Measurements from ENCODE around the gene KCTD10. TPM values are rescaled to one million over a fixed set of nuclear protein-coding genes. Genes with fewer than 3 reads are reported as not detected.
A peak's percentile ranks its signal among the peaks of the same experiment; 100 is the strongest.

KCTD10 gene
- polyA plus RNA-seq, 1 of the 3 experiments (the other 2 are of a cell fraction), result 66.9 TPM

- H3K9me2 ChIP-seq, result no peaks in the 10 kb centered on the region
- peaks cover 95% of the 10 kb centered on the region for H3K79me2 ChIP-seq (ENCODE audit: insufficient read depth)
- H3K4me1 ChIP-seq (ENCODE audit: control insufficient read depth in 1 of 2, insufficient read depth in 2 of 2, low read depth in 1 of 2, low read length in 1 of 2), result peaks cover 4 to 9% of the 10 kb centered on the region in 2 experiments; a peak in 3 of 4 replicates
- WGBS (ENCODE audit: low lambda C conversion rate), result 85% methylated on average over 1 of the region's 1 CpG
- no peaks in the 10 kb centered on the region for H3K9me3 ChIP-seq
- DNase-seq, result no peak
- ChIA-PET CTCF (interaction anchor here (1.5 to 2.1 kb wide), 2 partner anchors 23 to 27 kb away, joined by 6 to 9 read pairs; no protein-coding TSS in a partner anchor), POLR2A (no interaction called here)
- H3K4me3 ChIP-seq (ENCODE audit: low read depth in 2 of 2, low read length in 1 of 2), result no peak overlapping the region
- H3K9ac ChIP-seq, result no peak overlapping the region
- H3K27me3 ChIP-seq (ENCODE audit: insufficient read depth), result no peaks in the 10 kb centered on the region
- H4K20me1 ChIP-seq (ENCODE audit: insufficient read depth), result peaks cover 6% of the 10 kb centered on the region; the same call in 1 of the 2 replicates
- H2AFZ ChIP-seq (ENCODE audit: low read depth), result no peak overlapping the region
- no peak overlapping the region for H3K4me2 ChIP-seq
- peaks cover 54 to 82% of the 10 kb centered on the region in 2 experiments for H3K36me3 ChIP-seq (replicated peaks in 1 of 2; ENCODE audit: control insufficient read depth in 1 of 2, insufficient read depth in 2 of 2, low read length in 1 of 2)
- H3K27ac ChIP-seq (ENCODE audit: low read depth in 2 of 2, low read length in 1 of 2), result no peak overlapping the region
- H3F3A ChIP-seq (replicated peaks; ENCODE audit: insufficient read depth), result no peaks in the 10 kb centered on the region
- 0 out of 2 replicates have a peak, but pooled peaks have one; percentile 8 for TF ChIP-seq NFIC (IDR thresholded peaks at IDR 0.05; ENCODE audit: borderline replicate concordance)
- TF ChIP-seq TEAD4 (IDR thresholded peaks at IDR 0.05; ENCODE audit: borderline replicate concordance, insufficient read depth), result no peak
Measured at GRCh38 chr12:109455706-109456105, 21.4 kb downstream of the KCTD10 start.

GRCh38 chr12:109452489-109452888, 24.6 kb downstream of the KCTD10 start:
- H3K36me3 ChIP-seq (replicated peaks in 1 of 2; ENCODE audit: control insufficient read depth in 1 of 2, insufficient read depth in 2 of 2, low read length in 1 of 2), result peaks cover 62 to 82% of the 10 kb centered on the region in 2 experiments
- ChIA-PET CTCF (interaction anchor here (1.2 to 2.1 kb wide), 2 partner anchors 19 to 24 kb away, joined by 3 to 5 read pairs; no protein-coding TSS in a partner anchor), POLR2A (no interaction called here)
- H4K20me1 ChIP-seq (ENCODE audit: insufficient read depth), result peaks cover 18% of the 10 kb centered on the region; the same call in 1 of the 2 replicates
- H3K9ac ChIP-seq, result no peak overlapping the region
- no peaks in the 10 kb centered on the region for H3K27me3 ChIP-seq (ENCODE audit: insufficient read depth)
- H3K4me1 ChIP-seq (ENCODE audit: control insufficient read depth in 1 of 2, insufficient read depth in 2 of 2, low read depth in 1 of 2, low read length in 1 of 2), result no peaks in the 10 kb centered on the region
- TF ChIP-seq NFIC (IDR thresholded peaks at IDR 0.05; ENCODE audit: borderline replicate concordance) (no peak), SIN3A (IDR thresholded peaks at IDR 0.05; ENCODE audit: borderline replicate concordance, low read depth, low read length) (no peak), RXRA (IDR thresholded peaks at IDR 0.05; ENCODE audit: borderline replicate concordance, low read depth) (no peak), GATA2 (CRISPR knock-in tag; IDR thresholded peaks at IDR 0.05) (no peak), EP300 (IDR thresholded peaks at IDR 0.05; ENCODE audit: borderline replicate concordance in 1 of 2, low read depth in 1 of 2, low read length in 1 of 2) (no peak), FOXM1 (IDR thresholded peaks at IDR 0.05; ENCODE audit: low read depth) (no peak), CTCF (IDR thresholded peaks at IDR 0.05) (no peak), POLR2AphosphoS5 (IDR thresholded peaks at IDR 0.05; ENCODE audit: low read depth, low read length) (no peak), SMC3 (IDR thresholded peaks at IDR 0.05; ENCODE audit: low read depth, low read length) (no peak)
- H3K9me3 ChIP-seq, result no peaks in the 10 kb centered on the region
- H3K4me2 ChIP-seq, result no peak overlapping the region
- no peak for DNase-seq
- 69% methylated on average over 2 of the region's 2 CpGs for WGBS (ENCODE audit: low lambda C conversion rate)
- H2AFZ ChIP-seq (ENCODE audit: low read depth), result no peak overlapping the region
- no peaks in the 10 kb centered on the region for H3K9me2 ChIP-seq
- H3F3A ChIP-seq (replicated peaks; ENCODE audit: insufficient read depth), result no peaks in the 10 kb centered on the region
- H3K79me2 ChIP-seq (ENCODE audit: insufficient read depth), result peaks cover 88% of the 10 kb centered on the region
- no peak overlapping the region for H3K4me3 ChIP-seq (ENCODE audit: low read depth in 2 of 2, low read length in 1 of 2)
- H3K27ac ChIP-seq (ENCODE audit: low read depth in 2 of 2, low read length in 1 of 2), result no peak overlapping the region
